ENCODE data around the gene KIF13A. TPM values are rescaled to one million over a fixed set of nuclear protein-coding genes. Genes with fewer than 3 reads are reported as not detected.
"Not testable (repeated sequence)": the region's sequence is repeated elsewhere in the genome, so short reads cannot be mapped to it uniquely, and the experiment has no call there.

KIF13A gene
- total RNA-seq, 1 donor from 2014 or later = 84.5 TPM

DNA sequence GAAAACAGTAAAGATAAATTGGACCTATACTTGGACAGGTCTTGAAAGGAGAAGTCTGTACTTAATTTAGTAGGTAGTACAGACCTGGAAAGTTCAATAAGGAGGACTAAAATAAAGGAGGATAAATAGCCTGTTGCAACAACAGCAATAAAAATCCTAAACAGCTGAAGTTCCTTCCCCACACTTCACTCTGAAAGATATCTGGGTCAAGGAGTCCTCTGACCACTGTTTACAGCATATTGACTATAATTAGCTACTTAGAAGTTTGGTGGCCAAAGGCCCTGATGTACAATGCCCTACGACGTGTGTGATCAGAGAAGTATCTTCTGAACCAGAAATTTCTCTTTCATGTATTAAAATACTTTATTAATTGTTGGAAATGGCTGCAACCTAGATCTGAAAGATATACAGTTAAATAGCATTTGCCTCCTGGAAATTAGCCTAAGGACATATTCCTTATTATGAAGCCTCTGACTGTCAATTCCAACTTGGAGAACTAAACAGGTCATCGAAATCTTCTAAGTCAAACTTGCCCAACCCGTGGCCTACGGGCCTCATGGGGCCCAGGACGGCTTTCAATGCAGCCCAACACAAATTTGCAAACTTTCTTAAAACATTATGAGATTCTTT lies 82.8 kb downstream of the KIF13A start:
- DNase-seq (ENCODE audit: low read depth) = peak; percentile 68

DNA sequence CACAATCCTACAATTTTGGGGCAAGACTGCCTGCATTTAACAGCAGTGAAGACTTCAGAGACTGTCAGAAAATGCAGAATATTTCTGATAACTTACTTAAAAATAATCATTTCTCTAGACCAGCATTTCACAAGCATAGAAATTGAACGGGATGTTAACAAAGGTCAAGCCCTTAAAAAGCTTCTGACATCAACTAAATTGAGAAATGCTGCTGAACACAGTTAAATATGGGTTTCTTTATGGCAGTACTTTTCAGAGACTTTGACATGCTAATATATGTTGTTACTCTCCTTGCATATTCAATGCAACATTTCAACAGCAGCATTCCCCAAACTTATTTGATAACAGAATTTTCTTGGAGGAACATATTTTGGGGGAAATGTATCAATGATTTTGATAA lies 84.5 kb downstream of the KIF13A start:
- DNase-seq (ENCODE audit: low read depth) = no peak

DNA sequence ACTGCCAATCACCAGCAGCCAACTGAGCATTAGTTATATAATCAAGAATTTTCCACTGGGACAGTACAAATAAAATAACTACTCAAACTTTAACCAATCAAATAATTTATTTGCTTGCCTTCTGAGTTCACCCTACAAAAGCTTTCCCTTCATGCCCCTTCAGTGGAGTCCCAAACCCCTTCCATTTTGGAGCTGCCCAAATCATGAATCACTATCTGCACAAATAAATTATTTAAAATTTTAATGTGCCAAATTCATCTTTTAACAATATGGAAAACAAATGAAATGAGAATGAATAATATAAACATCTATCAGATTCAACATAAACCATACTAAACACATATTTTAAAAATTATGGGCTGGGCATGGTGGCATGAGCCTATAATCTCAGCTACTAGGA lies 85.9 kb downstream of the KIF13A start:
- no peak for DNase-seq (ENCODE audit: low read depth)

DNA sequence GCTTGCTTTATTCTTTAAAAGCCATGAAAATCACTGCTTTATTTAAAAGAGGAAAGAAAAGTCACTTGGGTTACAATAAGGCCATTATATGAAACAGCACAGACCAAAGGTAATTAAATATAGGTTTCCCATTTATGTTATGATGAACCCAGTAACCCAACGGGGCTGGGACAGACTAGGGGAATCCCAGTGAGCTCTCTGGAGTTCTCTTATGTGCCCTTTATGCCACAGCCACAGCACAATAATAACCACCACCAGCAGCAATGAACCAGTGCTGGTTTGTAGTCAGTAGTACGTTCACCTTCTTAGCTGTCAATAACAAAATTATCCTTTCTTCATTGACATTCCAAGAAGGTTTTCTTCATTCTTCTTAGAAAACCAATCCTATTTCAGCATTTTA lies 87.4 kb downstream of the KIF13A start:
- DNase-seq (ENCODE audit: low read depth) = no peak

DNA sequence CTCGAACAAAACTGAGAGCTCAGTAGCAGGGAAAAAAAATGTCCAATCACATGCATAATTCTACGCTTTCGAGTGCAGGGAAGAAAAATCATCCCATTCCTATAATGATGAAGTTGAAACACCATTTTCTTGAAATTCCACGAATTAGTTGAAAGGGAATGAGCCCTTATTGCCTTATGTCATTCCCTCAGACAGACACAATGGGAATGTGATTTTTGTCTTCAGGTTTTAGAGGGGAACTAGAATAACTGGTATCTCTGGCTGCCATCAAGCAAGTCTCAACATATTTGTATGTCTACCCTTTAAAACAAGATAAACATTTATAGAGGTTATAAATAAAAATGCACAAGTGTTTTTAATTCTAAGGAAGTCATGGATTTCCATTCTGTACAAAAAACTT lies 87.9 kb downstream of the KIF13A start:
- no peak for DNase-seq (ENCODE audit: low read depth)

DNA sequence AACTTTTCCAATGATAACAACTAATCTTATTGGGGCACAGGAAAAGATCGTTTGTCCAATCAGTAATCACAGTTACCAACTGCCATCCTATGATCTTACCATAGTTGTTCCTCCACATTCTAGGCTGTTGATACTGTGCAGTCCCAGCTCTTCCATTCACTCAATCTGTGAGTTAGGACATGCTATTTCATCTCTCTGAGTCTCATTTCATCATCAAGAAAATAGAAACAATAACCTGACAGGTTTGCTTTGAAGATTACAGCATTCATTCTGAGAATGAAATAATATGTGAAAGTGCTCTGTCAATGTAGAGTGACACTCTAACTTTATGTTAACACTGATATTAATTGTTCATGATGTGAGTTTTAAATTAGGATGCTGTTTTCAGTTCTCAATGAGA lies 89.8 kb downstream of the KIF13A start:
- DNase-seq (ENCODE audit: low read depth) = no peak

DNA sequence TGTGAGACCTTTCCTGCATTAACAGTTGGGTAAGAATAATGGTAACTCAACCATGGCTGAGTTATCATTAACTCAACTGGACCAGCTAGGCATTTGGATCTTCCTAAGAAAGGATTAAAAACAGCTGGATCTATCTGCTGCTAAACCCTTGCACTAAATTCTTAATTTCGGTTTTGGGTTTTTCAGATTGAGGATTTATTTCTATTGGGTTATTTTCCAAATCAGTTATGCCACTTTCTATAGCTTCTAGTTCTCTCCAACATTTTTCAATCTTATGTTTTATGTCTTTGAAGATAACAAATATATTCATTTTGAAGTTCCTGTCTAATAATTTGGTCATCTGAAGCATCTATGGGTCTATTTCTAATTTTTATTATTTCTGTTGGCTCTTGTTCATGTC lies 92.5 kb downstream of the KIF13A start:
- no peak for DNase-seq (ENCODE audit: low read depth)

DNA sequence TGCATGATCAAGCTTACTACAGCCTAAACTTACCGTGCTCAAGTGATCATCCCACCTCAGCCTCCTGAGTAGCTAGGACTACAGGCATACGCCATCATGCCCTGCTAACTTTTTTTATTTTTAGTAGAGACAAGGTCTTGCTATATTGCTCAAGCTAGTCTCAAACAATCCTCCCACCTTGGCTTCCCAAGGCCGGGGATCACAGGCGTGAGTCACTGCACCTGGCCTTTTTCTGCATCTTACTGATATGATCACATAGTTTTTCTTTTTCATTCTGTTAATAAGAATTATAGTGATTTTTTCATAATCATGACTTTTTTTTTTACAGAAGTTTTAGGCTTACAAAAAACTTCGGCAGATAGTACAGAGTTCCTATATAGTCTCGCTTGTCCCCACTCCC lies 93.2 kb downstream of the KIF13A start:
- no peak for DNase-seq (ENCODE audit: low read depth)

DNA sequence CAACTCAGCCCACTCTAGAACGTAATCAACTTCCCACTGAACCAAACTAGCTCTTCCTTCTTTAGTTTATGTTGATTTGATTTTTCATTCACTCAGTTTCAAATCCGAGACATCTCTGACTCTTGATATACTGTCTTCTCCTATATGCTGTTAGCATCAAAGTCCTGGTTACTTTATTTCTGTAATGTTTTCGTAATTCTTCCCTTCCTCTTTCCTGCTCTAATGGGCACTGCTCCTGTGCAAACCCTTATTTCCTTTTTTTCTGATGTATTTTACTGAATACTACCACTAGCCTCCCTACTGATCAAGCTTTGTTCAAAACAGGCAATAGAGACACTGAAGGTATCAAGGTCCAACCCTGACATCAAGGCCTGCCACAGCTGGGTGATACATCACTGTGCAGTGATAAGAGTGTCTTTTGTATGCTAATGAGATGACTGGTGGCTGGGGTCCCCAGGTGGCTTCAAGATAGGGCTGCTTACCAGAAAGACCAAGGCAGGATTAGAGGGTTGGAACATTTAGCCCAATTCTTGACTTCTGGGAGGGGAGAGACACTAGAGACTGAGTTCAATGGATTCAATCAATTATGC lies 95.2 kb downstream of the KIF13A start:
- no peak for DNase-seq (ENCODE audit: low read depth)

DNA sequence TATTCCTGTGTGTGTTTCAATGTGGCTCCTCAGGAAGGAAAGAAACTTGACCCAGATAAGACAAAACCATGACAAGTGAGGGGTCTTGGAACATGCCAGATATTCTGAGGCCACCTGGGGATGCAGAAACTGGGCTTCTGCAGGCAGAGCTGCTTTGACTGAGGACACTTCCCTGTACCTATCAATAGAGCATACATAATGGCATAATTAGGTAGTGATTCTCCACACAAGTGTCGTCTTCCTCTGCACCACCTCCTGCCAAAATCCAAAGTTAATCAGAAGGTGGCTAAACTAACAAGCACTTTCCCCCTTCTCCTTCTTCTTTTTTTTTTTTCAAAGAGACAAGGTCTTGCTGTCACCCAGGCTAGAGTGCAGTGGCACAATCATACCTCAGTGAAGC lies 97.1 kb downstream of the KIF13A start:
- DNase-seq (ENCODE audit: low read depth) = no peak

DNA sequence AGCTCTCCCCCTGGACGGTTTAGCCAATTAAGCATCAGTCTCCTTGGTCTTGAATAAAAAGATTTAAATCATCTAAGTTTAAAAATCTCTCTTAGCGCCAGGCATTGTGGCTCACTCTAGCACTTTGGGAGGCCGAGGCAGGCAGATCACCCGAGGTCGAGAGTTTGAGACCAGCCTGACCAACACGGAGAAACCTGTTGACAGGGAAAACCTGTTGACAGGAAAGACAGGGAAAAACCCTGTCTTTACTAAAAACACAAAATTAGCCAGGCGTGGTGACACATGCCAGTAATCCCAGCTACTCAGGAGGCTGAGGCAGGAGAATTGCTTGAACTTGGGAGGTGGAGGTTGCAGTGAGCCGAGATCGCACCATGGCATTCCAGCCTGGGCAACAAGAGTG lies 97.7 kb downstream of the KIF13A start:
- not testable (repeated sequence) for DNase-seq (ENCODE audit: low read depth)

DNA sequence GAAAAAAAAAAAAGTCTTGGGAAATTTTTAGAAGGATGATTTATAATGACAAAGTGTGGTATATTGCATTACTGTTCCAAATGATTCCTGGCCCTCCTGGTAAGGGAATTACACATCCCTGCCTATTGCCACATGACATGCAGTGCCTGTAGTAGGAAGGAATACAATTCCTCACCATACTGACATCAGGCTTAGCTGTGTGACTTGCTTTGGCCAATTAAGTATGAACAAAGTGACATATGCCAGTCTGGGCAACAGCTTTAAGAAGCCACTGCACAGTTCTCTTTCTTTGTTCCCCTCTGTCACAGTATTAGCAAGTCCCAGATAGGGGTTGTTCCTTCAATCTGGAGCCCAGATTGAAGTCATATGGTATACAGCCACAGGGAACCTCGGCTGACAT lies 100.5 kb downstream of the KIF13A start:
- DNase-seq (ENCODE audit: low read depth) = no peak

DNA sequence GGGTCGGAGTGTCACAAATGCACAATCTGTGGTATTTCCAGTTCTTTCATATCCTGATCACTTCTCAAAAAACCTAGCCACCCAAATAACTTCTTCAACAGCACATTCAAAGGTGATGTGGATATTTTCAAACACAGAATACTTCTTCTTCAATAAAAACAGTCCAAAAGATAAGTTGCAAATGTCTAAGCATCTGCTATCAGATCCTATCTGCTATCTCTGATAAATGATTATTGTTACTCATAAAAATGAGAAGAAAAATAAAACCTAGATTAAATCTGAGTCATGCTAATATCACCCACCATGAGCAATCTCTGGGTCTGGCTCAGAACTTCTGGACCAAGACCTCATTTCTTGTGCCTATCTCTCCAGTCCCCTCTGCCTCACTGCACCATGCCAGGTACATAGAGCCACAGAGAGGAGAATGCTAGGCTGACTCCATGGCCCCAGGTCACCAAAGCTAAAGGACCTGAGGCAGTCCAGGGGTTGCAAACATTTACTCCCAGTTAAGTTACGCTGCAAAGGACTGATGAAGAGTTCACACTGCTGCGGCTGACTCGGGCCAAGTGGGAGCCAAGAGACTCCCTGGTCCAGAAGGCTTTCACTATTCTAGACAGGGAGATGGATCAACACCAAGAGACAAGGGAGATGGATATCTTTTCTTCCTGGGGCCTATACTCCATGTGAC lies 101.4 kb downstream of the KIF13A start:
- DNase-seq (ENCODE audit: low read depth) = no peak

DNA sequence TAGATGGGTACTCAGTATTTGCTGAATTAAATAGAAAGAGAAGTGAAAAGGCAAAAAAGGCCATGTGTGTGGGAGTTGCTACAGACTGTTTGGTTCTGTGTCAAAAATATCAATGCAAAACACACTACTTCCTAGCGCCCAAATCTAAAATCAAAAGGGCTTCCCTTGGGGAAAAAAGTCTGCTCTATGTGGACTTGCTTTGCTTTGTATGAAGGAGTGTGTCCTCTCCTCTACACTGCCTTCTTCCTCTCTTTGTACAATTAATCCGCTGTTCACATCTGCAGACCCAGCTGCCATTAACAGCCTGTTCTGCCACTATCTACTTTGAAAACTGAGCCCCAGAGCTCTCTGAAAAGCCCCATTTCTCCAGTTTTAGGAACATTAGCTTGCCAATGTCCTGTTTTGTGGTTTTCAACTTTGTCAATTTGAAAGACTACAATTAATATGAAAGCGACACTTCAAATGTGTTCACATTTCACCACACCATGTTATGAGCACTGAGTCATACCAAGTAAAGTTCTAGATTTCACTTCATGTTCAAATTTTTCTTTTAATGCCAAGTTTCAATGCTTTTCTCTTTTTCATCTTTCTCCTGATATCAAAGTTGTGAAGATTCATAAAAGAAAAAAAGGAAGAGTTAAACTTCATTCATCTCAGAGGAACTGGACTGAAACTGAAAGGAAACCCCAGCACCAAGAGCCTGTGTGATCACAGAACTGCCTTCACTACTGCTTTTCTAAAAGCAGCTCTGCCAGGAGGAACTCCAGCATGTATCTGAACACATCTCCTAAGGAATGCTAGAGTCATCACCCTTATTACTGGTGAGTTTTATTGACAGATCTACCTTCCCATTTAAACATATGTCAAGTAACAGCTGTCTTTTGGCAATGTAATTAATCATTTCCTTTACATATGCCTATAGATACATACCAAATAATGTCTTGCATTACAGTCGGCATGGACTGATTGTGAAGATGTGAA lies 102.6 kb downstream of the KIF13A start:
- DNase-seq (ENCODE audit: low read depth) = no peak

DNA sequence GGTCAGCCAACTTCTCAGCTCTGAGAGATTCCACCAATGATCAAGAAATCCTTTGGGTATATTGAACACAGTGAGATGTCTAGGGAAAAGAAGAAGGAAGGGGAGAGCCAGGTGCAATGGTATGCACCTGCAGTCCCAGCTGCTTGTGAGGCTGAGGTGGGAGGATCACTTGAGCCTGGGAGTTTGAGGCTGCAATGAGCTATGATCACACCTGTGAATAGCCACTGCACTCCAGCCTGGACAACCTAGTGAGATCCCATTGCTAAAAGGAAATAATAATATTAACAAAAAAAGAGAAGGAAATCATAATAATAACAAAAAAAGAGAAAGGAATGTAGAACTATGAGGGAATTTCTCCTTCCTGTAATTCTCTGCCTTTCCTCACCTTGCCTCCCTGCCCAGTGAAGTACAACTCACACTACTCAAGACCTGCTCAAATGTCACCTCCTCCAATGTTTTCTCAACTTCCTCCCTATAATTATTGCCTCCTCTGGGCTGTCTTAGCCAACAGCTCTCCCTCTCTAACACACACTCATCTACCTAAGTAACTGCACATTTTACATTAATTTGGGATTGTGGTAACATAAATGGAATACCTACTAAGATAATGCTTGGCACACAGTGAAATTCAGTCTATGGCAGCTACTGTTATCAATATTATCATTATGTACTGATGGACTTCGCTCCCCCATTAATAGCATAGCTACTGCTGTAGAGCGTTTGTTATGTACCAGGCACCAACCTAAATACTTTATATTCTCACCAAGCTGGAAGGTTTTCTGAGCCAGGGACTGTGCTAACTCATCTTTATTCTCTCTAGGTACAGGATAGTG lies 103.6 kb downstream of the KIF13A start:
- no peak for DNase-seq (ENCODE audit: low read depth)

DNA sequence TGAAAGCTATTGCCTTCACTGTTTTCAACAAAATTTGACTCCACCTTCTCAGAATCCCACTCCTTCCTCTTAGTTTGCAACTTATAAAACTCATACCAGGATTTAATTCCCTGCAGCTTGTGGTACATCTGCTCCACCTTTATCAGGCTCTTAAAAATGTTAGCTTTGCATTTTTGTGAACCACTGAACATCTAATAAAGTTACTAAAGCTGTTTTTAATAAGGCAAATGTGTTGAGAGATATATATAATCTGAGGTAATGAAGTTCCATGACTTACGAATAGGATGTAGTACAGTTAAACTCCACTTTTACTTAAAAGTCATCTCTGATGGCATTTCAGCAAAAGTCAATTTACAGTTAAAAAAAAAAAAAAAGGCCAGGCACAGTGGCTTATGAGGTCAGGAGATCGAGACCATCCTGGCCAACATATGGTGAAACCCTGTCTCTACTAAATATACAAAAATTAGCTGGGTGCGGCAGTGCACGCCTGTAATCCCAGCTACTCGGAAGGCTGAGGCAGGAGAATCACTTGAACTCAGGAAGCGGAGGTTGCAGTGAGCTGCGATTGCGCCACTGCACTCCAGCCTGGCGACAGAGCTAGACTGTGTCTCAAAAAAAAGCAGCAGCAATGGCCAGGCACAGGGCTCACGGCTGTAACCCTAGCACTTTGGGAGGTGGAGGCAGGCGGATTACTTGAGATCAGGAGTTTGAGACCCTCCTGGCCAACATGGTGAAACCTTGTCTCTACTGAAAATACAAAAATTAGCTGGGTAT lies 106.2 kb downstream of the KIF13A start:
- DNase-seq (ENCODE audit: low read depth) = no peak

DNA sequence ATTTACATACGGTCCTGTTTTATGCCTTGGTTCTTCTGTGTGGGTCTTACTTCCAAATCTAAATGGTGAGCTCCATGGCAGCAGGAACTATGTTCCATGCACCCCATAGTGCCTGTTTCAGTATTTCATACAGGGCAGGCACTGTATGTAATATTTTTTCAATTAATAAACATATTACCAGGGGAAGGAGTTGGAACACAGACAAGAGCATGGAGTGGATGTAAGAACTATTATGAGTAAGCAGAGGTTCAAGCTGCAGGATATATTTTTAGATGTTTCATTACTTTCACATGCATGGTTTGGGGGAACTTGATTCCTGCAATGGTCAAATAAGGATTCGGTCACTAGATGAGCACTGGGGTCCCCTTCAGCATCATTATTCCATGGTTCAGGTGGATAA lies 108.3 kb downstream of the KIF13A start:
- DNase-seq (ENCODE audit: low read depth) = no peak

DNA sequence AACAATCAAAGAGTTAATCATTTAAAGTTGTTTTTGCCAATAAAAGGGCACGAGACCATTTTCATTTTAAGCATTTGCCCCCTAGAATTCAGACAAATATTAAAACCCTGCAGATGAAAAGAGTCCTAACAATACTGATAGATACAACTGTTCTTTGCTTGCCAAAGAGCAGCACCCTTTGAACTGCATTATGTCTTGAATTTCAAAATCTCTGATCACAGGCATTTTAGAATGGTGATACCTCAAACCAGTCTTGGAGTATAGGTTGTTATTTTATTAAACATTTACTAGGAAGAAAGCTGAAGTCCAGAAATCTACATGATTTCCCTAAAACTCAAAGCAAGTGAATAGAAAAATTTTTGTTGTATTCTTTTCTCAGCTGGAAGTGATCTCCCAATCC lies 108.7 kb downstream of the KIF13A start:
- no peak for DNase-seq (ENCODE audit: low read depth)

DNA sequence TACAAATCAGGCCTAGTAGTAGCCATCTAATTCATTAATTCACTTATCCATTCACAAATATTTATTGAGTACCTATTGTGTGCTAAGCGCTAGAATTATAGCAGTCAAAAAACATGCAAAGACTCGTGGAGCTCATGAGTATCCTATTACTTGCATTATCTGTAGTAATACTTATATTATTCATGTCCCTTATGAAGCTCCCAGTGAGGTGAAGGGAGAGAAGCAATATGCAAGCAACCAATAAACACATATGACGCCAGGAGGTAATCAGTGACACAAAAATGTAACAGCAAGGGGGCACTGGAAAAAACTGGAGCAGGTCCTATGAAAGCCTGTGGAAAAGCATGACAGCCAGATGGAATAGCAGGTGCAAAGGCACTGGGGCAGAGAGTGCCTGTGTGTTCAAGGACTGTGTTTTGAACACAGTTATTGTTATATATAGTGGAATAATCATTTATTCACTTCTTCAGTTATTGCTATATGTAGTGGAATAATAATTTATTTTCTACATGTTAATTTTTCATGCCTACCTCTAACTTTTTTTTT lies 109.5 kb downstream of the KIF13A start:
- DNase-seq (ENCODE audit: low read depth) = no peak
